Islet of Langerhans (tissue), 1 donor: ENCODE data around the gene IQCK.
"Not testable (repeated sequence)": the region's sequence is repeated elsewhere in the genome, so short reads cannot be mapped to it uniquely, and the experiment has no call there.

ENCODE experiments used
- FAIRE-seq: peaks from one replicate; lab custom pipeline; 2011; peaks lifted over from hg19 to GRCh38; lab: Jason Lieb, UNC

The IQCK gene, protein sequence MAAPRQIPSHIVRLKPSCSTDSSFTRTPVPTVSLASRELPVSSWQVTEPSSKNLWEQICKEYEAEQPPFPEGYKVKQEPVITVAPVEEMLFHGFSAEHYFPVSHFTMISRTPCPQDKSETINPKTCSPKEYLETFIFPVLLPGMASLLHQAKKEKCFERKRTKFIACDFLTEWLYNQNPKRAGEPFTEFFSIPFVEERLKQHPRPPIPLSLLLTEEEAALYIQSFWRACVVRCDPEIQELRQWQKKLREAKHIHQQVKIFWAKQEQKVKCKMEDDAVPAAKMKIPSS

GRCh38 chr16:19717741-19718623 is at the start of gene IQCK, which contains the start of gene KNOP1:
Gene IQCK, plus strand, starts transcription at chr16:19718271. Its CDS starts 36 bp downstream, at chr16:19718307.
Gene KNOP1, minus strand, starts transcription at chr16:19718227. Its CDS starts 3,192 bp downstream, at chr16:19715035.
- no peak for FAIRE-seq

GRCh38 chr16:19672378-19672777 is 45.7 kb upstream of the IQCK start:
- no peak for FAIRE-seq

GRCh38 chr16:19674485-19674884 is 43.6 kb upstream of the IQCK start:
- no peak for FAIRE-seq

DNA sequence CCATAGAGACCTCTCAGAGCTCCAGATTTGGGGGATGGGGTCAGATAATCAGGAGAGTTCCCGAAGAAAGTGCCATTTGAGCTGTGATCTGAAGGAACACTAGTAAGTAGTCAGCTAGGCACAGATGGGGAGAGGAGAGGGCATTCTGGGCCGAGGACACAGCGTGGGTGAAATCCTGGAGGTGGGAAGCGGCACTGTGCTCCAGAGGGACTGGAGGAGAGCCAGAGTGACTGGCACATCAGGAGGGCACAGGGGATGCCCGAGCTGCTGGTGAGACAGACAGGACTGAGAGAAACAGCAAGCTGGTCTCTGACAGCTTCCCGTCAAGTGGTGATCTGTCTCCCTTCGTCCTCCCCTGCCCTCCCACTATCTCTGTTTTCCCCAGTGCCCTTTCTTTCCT is 40.7 kb upstream of the IQCK start:
- no peak for FAIRE-seq

GRCh38 chr16:19678804-19679203 is 39.3 kb upstream of the IQCK start:
- FAIRE-seq, result no peak

DNA sequence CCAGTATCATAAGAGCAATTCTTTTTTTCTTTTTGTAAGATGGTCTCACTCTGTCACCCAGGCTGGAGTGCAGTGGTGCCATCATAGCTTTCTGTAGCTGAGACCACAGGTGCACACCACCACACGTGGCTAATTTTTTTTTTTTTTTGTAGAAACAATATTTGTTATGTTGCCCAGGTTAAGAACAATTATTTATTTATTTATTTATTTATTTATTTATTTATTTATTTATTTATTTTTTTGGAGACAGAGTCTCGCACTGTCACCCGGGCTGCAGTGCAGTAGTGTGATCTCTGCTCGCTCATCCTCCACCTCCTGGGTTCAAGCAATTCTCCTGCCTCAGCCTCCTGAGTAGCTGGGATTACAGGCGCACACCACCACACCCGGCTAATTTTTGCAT is 38.8 kb upstream of the IQCK start:
- not testable (repeated sequence) for FAIRE-seq

DNA sequence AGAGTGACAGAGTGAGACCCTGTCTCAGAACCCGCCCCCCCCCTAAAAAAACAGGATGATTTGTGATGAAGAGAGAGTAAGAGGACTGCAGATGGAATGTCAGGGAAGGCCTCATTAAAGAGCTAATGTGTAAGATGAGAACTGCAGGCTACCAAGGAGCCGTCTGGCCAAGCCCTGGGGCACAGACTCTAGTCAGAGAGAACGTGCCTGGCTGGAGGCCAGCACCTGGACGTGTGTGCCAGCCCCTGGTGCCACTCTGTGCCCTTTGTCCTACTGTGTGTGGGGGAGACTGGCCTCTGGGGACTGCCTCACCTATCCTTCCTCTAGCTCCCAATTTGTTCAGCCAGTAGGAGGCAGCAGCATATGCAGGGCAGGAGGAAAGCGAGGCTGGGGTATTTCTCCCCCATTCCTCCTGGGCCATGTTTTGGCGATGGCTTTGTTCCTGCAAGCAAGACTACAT is 37.2 kb upstream of the IQCK start:
- FAIRE-seq, result no peak

DNA sequence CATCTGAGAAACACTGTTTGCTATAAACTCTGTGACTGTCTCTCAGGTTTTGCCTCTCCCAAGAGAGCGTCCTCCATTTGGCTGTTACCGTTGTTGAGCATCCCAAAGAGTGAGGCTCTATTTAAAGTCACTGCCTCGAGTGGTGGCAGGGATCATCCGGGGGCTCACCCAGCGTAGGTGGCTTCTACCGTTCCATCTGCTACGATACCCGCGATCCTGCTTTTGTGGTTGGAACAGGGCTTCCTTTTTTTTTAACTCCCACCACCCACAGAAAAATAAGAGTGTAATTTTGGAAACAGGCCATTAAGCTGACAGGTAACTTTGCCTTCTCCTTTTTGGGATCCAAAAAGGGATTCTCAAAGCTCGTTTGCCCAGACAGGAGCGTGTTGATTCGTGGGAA is 36.4 kb upstream of the IQCK start:
- no peak for FAIRE-seq

GRCh38 chr16:19683453-19684236 is 34.4 kb upstream of the IQCK start:
- FAIRE-seq, result no peak

GRCh38 chr16:19685176-19685575 is 32.9 kb upstream of the IQCK start:
- FAIRE-seq, result no peak

GRCh38 chr16:19687279-19687678 is 30.8 kb upstream of the IQCK start:
- no peak for FAIRE-seq

GRCh38 chr16:19688396-19689024 is 29.6 kb upstream of the IQCK start:
- no peak for FAIRE-seq

GRCh38 chr16:19689342-19689741 is 28.7 kb upstream of the IQCK start:
- no peak for FAIRE-seq

DNA sequence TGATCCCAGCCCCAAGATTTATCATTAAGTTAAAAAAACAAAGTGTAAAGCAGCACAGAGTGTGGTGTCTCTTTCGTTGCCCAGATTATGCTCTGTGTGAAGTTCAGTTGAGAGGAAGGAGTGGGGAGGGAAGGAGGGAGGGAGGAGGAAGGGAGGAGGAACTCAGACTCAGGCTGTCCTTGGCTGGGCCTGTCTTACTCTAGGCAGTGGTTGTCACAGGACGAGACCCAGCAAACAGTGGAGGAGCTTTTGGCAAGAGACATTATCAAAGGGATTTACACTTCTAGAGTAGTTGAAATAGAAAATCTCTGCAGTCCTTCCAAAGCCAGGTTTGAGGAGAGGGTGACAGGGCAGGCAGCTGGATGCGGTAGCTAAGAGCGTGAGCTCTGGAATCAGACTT is 27.9 kb upstream of the IQCK start:
- no peak for FAIRE-seq

- no peak for FAIRE-seq
Measured at GRCh38 chr16:19691161-19691711, 26.8 kb upstream of the IQCK start.

DNA sequence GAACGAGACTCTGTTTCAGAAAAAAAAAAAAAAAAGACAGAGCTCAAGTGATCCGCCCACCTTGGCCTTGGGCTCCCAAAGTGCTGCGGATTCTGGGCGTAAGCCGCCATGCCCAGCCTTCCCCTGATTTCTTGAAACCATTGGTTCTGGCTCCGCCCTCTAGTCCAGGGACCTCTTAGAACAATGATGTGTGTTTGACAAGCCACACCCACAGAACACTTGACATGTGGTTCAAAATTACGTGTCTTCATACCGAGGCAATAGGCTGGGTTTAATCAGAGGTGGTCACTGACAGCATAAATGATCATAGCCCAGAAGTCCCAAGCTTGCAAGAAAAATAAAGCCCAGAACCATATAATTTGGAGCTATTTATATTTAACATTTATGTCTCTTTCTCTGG is 23.1 kb upstream of the IQCK start:
- FAIRE-seq, result no peak

- FAIRE-seq, result peak; percentile 9
Measured at GRCh38 chr16:19696328-19696727, 21.7 kb upstream of the IQCK start.

DNA sequence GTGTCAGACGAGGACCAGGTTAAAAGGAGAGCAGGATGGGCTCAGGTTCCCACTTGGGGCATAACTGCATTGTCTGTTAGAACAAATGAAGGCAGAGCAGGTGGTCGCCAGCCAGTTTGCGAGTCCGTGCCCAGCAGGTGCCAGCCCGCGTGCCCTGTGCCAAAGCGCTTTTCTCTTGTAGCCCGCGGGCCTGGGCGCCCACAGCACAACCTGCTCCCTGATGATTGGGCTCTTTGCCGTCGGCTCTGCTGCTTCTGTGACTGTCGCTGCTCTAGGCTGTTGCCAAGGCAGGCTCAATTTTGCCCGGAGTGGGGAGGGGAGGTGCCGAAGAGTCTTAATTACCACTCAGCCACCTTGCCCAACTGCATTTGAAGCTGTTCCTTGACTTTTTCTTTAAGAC is 21.1 kb upstream of the IQCK start:
- no peak for FAIRE-seq

- FAIRE-seq, result no peak
Measured at GRCh38 chr16:19697756-19698318, 20.2 kb upstream of the IQCK start.

DNA sequence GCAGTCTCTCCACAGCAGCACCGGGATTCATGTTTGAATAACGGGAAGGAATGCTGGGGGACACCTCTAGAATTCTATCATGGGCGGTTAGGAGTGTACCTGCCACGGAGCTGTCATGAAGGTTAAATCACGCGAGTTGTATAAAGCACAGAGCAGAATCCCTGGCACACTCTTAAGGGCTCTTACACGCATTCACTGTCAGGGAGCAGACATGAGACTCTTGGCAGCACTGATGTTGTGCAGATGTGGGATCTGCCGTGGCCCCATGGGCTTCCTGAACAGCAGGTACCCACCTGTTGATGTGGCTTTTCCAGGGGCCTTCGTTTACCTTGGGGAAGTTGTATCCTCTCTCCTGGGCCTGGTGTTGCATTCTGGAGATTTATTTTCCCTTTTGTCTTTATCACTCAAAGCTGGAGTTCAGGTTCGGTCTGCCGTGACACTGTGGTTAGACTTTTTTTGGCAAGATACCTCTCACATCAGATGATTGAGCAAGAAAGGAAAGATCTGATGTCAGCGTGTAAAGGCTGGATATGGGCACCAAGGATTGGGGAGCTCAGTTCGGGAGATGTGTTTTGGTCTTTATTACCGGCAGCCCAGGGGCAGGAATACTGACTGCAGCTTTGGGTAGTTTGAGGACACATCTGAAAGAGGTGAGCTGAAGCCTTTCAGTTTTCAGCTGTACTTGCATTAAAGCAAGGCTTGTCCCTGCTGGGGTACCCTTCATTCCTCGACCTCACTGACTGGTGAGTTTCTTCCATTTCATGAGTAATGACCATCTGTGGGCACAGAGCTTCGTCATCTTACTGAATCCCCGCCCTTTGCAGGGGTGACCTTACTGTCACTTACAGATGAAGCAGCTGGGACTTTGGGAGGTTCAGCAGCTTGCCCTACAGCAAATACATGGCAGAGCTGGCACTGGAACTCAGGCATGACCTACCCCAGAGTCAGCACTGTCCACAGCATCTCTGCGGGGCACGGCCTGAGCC is 19.3 kb upstream of the IQCK start:
- no peak for FAIRE-seq
